HEK293T (cell line): Measurements from ENCODE around the gene ULBP2.
"Not testable (repeated sequence)": the region's sequence is repeated elsewhere in the genome, so short reads cannot be mapped to it uniquely, and the experiment has no call there.

Source experiments
- CTCF ChIA-PET: fragments of 350-600 bp; formaldehyde crosslinking; extraction: SDS; loops from one replicate; lab custom pipeline; 2021; ENCODE audit warnings: antibody characterized with exemption, inconsistent platforms; lab: Yijun Ruan, JAX
- POLR2A ChIA-PET: fragments of 350-600 bp; formaldehyde crosslinking; extraction: SDS; loops from one replicate; lab custom pipeline; 2020; ENCODE audit warnings: antibody characterized with exemption, inconsistent platforms; lab: Yijun Ruan, JAX
- DNase-seq: peaks from one replicate; pipeline ENCODE4 v3.0.0; 2012; ENCODE audit warnings: mixed read lengths; ENCODE audit errors: extremely low spot score
- ARNT ChIP-seq: fragments of 450-650 bp; IDR thresholded peaks from 2 replicates; pipeline ENCODE4 v1.6.1; 2017; ENCODE audit warnings: mild to moderate bottlenecking
- BHLHE40 ChIP-seq: fragments of 450-650 bp; IDR thresholded peaks from 2 replicates; pipeline ENCODE4 v1.6.1; 2016; ENCODE audit warnings: mild to moderate bottlenecking, moderate library complexity, borderline replicate concordance
- CTBP1 ChIP-seq: fragments of 450-650 bp; IDR thresholded peaks from 2 replicates; pipeline ENCODE4 v1.6.1; 2016; ENCODE audit warnings: borderline replicate concordance
- ELF4 ChIP-seq: fragments of 450-650 bp; IDR thresholded peaks from 2 replicates; pipeline ENCODE4 v1.6.1; 2017; ENCODE audit warnings: antibody characterized with exemption
- FOXA1 ChIP-seq: fragments of 450-650 bp; IDR thresholded peaks from 2 replicates; pipeline ENCODE4 v1.6.1; 2016; ENCODE audit warnings: mild to moderate bottlenecking
- FOXK2 ChIP-seq: fragments of 450-650 bp; IDR thresholded peaks from 2 replicates; pipeline ENCODE4 v1.6.1; 2016; ENCODE audit warnings: mild to moderate bottlenecking
- FOXM1 ChIP-seq: fragments of 450-650 bp; IDR thresholded peaks from 2 replicates; pipeline ENCODE4 v1.6.1; 2017; ENCODE audit warnings: mild to moderate bottlenecking, borderline replicate concordance
- HDGF ChIP-seq: fragments of 450-650 bp; IDR thresholded peaks from 2 replicates; pipeline ENCODE4 v1.6.1; 2017; ENCODE audit warnings: antibody characterized with exemption, borderline replicate concordance
- L3MBTL2 ChIP-seq: fragments of 450-650 bp; conservative IDR thresholded peaks from 2 replicates; pipeline ENCODE4 v1.6.1; 2016; ENCODE audit warnings: mild to moderate bottlenecking
- LEF1 ChIP-seq: fragments of 450-650 bp; IDR thresholded peaks from 2 replicates; pipeline ENCODE4 v1.6.1; 2017; ENCODE audit warnings: mild to moderate bottlenecking, borderline replicate concordance
- NFRKB ChIP-seq: fragments of 450-650 bp; IDR thresholded peaks from 2 replicates; pipeline ENCODE4 v1.6.1; 2016; ENCODE audit warnings: mild to moderate bottlenecking, moderate library complexity
- PKNOX1 ChIP-seq: fragments of 450-650 bp; IDR thresholded peaks from 2 replicates; pipeline ENCODE4 v1.6.1; 2016
- SP1 ChIP-seq: fragments of 450-650 bp; IDR thresholded peaks from 2 replicates; pipeline ENCODE4 v1.6.1; 2017
- SUZ12 ChIP-seq: fragments of 450-650 bp; IDR thresholded peaks from 2 replicates; pipeline ENCODE4 v1.6.1; 2016; ENCODE audit warnings: mild to moderate bottlenecking
- TARDBP ChIP-seq: fragments of 450-650 bp; IDR thresholded peaks from 2 replicates; pipeline ENCODE4 v1.6.1; 2016
- ZNF384 ChIP-seq: fragments of 450-650 bp; IDR thresholded peaks from 2 replicates; pipeline ENCODE4 v1.6.1; 2016

The ULBP2 gene

DNA sequence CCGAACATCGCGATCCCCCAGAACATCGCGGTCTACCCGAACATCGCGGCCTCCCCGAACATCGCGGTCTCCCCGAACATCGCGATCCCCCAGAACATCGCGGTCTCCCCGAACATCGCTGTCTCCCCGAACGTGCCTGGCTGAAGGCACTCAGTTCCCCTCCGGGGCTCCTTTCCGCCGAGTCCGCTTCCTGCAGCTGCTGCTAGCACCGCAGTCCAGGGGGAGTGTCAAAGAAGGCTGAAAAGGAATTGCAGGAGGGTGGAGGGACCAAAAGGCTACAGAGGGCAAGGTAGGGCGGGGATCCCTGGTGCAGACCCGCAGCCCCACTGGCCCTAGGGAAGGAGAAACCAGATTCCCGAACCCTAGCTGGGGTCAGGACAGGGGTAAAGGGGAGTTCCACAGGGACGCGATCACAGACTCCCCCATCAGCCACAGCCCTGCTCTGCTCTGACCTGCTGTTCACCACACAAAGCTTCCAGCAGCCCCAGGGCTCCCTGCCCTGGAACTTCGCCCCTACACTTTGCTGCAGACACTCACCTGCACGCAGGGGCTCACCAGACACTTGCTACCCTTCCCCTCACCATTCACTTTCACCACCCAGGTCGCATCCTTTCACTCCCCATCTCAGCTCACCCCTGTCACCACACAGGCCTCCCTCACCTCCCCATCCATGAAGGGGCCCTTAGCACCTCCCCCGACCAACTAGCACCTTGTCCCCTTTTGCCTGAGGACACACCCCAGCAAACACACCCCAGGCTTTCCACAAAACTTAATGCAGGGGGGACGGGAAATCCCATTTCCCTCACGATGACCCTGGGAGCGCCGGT lies 23.6 kb downstream of the ULBP2 start:
- ChIA-PET CTCF (no interaction called here), POLR2A (interaction anchor here (0.7 kb wide), 1 partner anchor 9 kb away, joined by 3 read pairs; no protein-coding TSS in a partner anchor)
- no peak for TF ChIP-seq BHLHE40
- TF ChIP-seq HDGF, result no peak
- no peak for TF ChIP-seq FOXA1
- no peak for TF ChIP-seq TARDBP
- no peak for DNase-seq

GRCh38 chr6:149966319-149966718 lies 24.5 kb downstream of the ULBP2 start:
- CTCF ChIA-PET, DNase-seq, POLR2A ChIA-PET: not testable (repeated sequence)

DNA sequence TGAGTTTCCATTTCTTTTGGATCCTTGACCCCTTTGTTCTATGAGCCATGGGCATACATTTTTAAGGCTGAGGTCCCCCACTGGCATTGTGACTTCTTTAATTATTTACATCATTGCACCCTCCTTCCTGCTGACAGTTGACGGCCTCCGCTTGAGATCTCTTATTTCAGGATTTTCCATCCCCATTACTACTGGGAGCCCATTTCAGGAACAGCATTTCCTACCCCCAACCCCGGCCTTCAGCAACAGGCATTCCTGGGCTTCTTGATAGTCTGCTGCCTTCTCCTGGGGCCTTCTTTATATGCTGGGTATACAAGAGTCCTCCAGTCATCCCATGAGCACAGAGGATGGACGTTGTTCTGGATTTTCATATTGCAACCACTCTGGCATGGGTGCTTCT lies 25.8 kb downstream of the ULBP2 start:
- CTCF ChIA-PET, result no interaction called here
- TF ChIP-seq FOXM1, result no peak
- no peak for TF ChIP-seq TARDBP
- DNase-seq, result no peak
- POLR2A ChIA-PET, result no interaction called here

GRCh38 chr6:149967999-149968398 lies 26.2 kb downstream of the ULBP2 start:
- CTCF ChIA-PET, DNase-seq, POLR2A ChIA-PET: not testable (repeated sequence)

GRCh38 chr6:149968909-149969308 lies 27.1 kb downstream of the ULBP2 start:
- CTCF ChIA-PET, POLR2A ChIA-PET, DNase-seq: not testable (repeated sequence)

DNA sequence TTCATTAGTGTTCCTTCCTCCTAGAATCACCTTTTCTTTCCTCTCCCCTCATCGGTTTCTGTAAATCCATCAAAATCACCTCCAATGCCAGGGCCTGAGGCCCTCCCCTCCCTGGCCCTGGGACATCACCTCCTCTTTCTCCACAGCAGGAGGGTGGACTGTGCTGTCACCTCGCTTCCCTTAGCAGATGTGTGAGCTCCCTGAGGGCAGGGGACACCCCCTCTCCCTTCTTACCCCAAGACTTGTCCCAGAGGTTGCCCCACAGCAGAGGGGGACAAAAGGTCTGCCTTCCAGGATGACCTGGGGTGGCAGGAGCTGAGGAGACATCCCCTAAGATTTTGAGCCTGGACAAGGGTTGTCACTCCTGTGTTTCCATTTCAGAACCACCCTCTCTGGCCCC lies 27.8 kb downstream of the ULBP2 start:
- ChIA-PET POLR2A (no interaction called here), CTCF (no interaction called here)
- DNase-seq, result no peak
- no peak for TF ChIP-seq FOXA1
- TF ChIP-seq NFRKB, result no peak
- TF ChIP-seq CTBP1, result no peak
- no peak for TF ChIP-seq HDGF
- no peak for TF ChIP-seq ARNT
- TF ChIP-seq LEF1, result no peak
- TF ChIP-seq FOXK2, result no peak
- no peak for TF ChIP-seq FOXM1
- no peak for TF ChIP-seq SUZ12
- TF ChIP-seq ZNF384, result no peak

DNA sequence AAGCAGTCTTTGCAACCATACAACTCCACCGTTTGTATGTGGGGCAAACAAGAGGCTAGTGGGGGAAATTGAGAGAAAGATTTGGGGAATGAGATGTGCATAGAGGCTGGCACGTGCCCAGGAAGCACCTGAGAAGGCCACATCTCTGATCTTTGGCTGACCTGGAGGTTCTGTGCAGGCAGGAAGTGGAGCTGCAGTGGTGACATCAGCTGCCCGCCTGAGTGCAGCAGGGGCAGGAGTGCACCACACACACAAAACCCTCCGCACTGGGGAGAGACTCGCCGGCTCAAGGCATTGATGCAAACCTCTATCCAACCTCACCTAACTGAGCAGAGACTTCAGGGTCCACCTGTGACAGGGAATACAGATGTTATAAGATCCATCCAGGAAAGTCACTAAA lies 32.6 kb downstream of the ULBP2 start:
- DNase-seq, CTCF ChIA-PET: not testable (repeated sequence)
- POLR2A ChIA-PET, result interaction anchor here (0.6 kb wide), 1 partner anchor 9 kb away, joined by 3 read pairs; no protein-coding TSS in a partner anchor

GRCh38 chr6:149974825-149975224 lies 33.0 kb downstream of the ULBP2 start:
- no peak for DNase-seq
- POLR2A ChIA-PET, result no interaction called here
- CTCF ChIA-PET, result no interaction called here
- TF ChIP-seq PKNOX1 (no peak), ARNT (no peak), FOXA1 (no peak), LEF1 (no peak), NFRKB (no peak), TARDBP (no peak), HDGF (no peak), ZNF384 (no peak), ELF4 (no peak)

DNA sequence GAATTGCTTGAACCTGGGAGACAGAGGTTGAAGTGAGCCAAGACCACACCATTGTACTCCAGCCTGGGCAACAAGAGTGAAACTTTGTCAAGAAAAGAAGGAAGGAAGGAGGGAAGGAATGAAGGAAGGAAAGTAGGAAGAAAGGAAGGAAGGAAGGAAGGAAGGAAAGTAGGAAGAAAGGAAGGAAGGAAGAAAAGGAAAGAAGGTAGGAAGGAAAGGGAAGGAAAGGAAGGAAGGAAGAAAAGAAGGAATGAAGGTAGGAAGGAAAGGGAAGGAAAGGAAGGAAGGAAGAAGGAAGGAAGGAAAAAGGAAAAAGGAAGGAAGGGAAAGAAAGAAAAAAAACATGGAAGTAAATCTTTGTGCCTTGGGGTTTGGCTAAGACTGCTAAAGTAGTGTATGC lies 33.6 kb downstream of the ULBP2 start:
- POLR2A ChIA-PET, result no interaction called here
- no peak for TF ChIP-seq CTBP1
- TF ChIP-seq NFRKB, result no peak
- no peak for TF ChIP-seq ELF4
- TF ChIP-seq ARNT, result no peak
- no peak for TF ChIP-seq SP1
- no peak for TF ChIP-seq ZNF384
- TF ChIP-seq FOXK2, result no peak
- no peak for TF ChIP-seq L3MBTL2
- no peak for TF ChIP-seq LEF1
- no peak for TF ChIP-seq HDGF
- TF ChIP-seq TARDBP, result no peak
- no peak for TF ChIP-seq BHLHE40
- no peak for TF ChIP-seq PKNOX1
- DNase-seq, result no peak
- CTCF ChIA-PET, result no interaction called here
